Endodermal cell (in vitro differentiated cells): Measurements from ENCODE around the gene MRGPRX3. TPM values are rescaled to one million over a fixed set of nuclear protein-coding genes. Genes with fewer than 3 reads are reported as not detected.

ENCODE experiments used
- DNase-seq: peaks from one replicate; pipeline ENCODE4 v3.0.0-alpha.2; 2017
- H3K27ac ChIP-seq: 2 replicates; pipeline ENCODE4 v1.5.1; 2013; ENCODE audit warnings: mild to moderate bottlenecking, low read depth, low read length, moderate library complexity
- H3K27me3 ChIP-seq: 2 replicates; pipeline ENCODE4 v1.6.1; 2013; ENCODE audit warnings: mild to moderate bottlenecking, low read length, moderate library complexity; ENCODE audit not compliant: insufficient read depth, control insufficient read depth, poor library complexity, severe bottlenecking
- H3K36me3 ChIP-seq: 2 replicates; pipeline ENCODE4 v1.7.0; 2013; ENCODE audit warnings: mild to moderate bottlenecking, low read length, moderate library complexity; ENCODE audit not compliant: control insufficient read depth, insufficient read depth
- H3K4me1 ChIP-seq: one replicate; pipeline ENCODE4 v1.7.0; 2013; ENCODE audit warnings: low read length; ENCODE audit not compliant: control insufficient read depth, insufficient read depth
- H3K4me3 ChIP-seq: 2 replicates; pipeline ENCODE4 v1.5.1; 2013; ENCODE audit warnings: mild to moderate bottlenecking, low read length, moderate library complexity
- H3K9ac ChIP-seq: 2 replicates; pipeline ENCODE4 v1.6.1; 2013; ENCODE audit warnings: mild to moderate bottlenecking, low read length, moderate library complexity; ENCODE audit not compliant: poor library complexity, severe bottlenecking; ENCODE audit errors: extremely low read depth
- H3K9me3 ChIP-seq: 2 replicates; pipeline ENCODE4 v1.6.1; 2013; ENCODE audit warnings: mild to moderate bottlenecking, low read length, moderate library complexity; ENCODE audit not compliant: control insufficient read depth
- H3K27ac Mint-ChIP-seq: 2 replicates; pipeline ENCODE4 v1.8.0; 2020; ENCODE audit warnings: mixed read lengths
- H3K27me3 Mint-ChIP-seq: 2 replicates; pipeline ENCODE4 v1.8.0; 2021; ENCODE audit warnings: mild to moderate bottlenecking, mixed read lengths; ENCODE audit not compliant: insufficient read depth
- H3K36me3 Mint-ChIP-seq: 2 replicates; pipeline ENCODE4 v1.8.0; 2020; ENCODE audit warnings: low read depth, mixed read lengths
- H3K4me1 Mint-ChIP-seq: 2 replicates; pipeline ENCODE4 v1.8.0; 2020; ENCODE audit warnings: mixed read lengths
- H3K4me3 Mint-ChIP-seq: 2 replicates; pipeline ENCODE4 v1.8.0; 2020; ENCODE audit warnings: mild to moderate bottlenecking, moderate library complexity, mixed read lengths
- H3K9me3 Mint-ChIP-seq: 2 replicates; pipeline ENCODE4 v1.8.0; 2020; ENCODE audit warnings: mild to moderate bottlenecking, mixed read lengths
- WGBS, 2 experiments: methylation state at CpG; one replicate each; pipeline versions ENCODE4 v1.1.5 to v1.1.7; 2013; ENCODE audit warnings: missing lambda C conversion rate in 2 of 2, mixed read lengths in 1 of 2; ENCODE audit not compliant: insufficient coverage in 1 of 2, insufficient read length in 1 of 2; 5-methylcytosine and 5-hydroxymethylcytosine counted together
- total RNA-seq, 2 donors: library from RNA; stranded (reverse); fragmentation: NEBNext Ultra II Directional in 1 of 2; extraction: Animal tissue kit (Norgen Biotek cat#: 25700) in 1 of 2; gene quantifications; 2 replicates in 1 of 2; 3 replicates in 1 of 2; pipeline ENCODE4 v1.2.1, GENCODE V29; 2021
- TF ChIP-seq, protein P1 (sequence below): fragments of 200-600 bp; sonication (generic); conservative IDR thresholded peaks from 2 replicates; pipeline ENCODE4 v1.5.0; 2021; ENCODE audit warnings: antibody characterized with exemption, mild to moderate bottlenecking

The MRGPRX3 gene
- total RNA-seq, 2 donors from 2014 or later: not detected

DNA sequence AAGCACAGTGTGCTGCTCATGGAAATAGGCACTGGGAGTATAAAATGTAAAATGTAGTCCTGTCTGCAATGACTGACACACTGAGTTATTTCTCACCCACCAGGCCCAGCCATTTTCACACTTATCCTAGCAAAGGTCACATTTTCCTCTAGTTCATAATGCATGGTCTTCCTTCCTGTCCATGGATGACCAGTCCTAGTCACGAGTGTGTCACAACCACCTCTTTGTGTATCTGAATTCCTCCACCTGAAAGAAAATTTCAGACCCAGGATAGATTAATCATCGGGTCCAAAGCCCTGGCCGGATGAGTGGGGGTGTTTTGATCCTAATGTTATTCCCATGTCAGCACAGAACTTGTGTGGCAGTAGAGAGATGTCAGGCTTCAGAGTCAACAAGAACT, 40.3 kb downstream of the MRGPRX3 start, which contains the start of gene MRGPRX4:
Gene MRGPRX4, plus strand, starts transcription at position 172 of the 400 bp plus-strand sequence. CDS start 420 bp downstream, outside the sequence.
- peaks cover 30% of the 10 kb centered on the region for H3K27me3 ChIP-seq
- H3K27ac ChIP-seq: no peak within 1 kb of the TSS
- no peak for DNase-seq
- H3K36me3 ChIP-seq: no peaks in the 10 kb centered on the region
- no peak within 1 kb of the TSS for H3K9ac ChIP-seq
- Mint-ChIP-seq H3K27ac (no peak within 1 kb of the TSS), H3K4me1 (peaks cover 2% of the 10 kb centered on the region), H3K27me3 (peaks cover 10% of the 10 kb centered on the region), H3K4me3 (no peak within 1 kb of the TSS), H3K9me3 (no peaks in the 10 kb centered on the region), H3K36me3 (no peaks in the 10 kb centered on the region)
- no peak within 1 kb of the TSS for H3K4me3 ChIP-seq
- TF ChIP-seq, protein P1, sequence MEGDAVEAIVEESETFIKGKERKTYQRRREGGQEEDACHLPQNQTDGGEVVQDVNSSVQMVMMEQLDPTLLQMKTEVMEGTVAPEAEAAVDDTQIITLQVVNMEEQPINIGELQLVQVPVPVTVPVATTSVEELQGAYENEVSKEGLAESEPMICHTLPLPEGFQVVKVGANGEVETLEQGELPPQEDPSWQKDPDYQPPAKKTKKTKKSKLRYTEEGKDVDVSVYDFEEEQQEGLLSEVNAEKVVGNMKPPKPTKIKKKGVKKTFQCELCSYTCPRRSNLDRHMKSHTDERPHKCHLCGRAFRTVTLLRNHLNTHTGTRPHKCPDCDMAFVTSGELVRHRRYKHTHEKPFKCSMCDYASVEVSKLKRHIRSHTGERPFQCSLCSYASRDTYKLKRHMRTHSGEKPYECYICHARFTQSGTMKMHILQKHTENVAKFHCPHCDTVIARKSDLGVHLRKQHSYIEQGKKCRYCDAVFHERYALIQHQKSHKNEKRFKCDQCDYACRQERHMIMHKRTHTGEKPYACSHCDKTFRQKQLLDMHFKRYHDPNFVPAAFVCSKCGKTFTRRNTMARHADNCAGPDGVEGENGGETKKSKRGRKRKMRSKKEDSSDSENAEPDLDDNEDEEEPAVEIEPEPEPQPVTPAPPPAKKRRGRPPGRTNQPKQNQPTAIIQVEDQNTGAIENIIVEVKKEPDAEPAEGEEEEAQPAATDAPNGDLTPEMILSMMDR: no peak
- H3K4me1 ChIP-seq: no peaks in the 10 kb centered on the region
- WGBS, 2 experiments: 80 to 100% methylated on average over 1 to 3 of the region's 3 CpGs
- H3K9me3 ChIP-seq: no peaks in the 10 kb centered on the region

DNA sequence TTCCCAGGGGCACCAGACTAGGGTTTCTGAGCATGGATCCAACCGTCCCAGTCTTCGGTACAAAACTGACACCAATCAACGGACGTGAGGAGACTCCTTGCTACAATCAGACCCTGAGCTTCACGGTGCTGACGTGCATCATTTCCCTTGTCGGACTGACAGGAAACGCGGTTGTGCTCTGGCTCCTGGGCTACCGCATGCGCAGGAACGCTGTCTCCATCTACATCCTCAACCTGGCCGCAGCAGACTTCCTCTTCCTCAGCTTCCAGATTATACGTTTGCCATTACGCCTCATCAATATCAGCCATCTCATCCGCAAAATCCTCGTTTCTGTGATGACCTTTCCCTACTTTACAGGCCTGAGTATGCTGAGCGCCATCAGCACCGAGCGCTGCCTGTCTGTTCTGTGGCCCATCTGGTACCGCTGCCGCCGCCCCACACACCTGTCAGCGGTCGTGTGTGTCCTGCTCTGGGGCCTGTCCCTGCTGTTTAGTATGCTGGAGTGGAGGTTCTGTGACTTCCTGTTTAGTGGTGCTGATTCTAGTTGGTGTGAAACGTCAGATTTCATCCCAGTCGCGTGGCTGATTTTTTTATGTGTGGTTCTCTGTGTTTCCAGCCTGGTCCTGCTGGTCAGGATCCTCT, 41.0 kb downstream of the MRGPRX3 start:
- H3K4me3 Mint-ChIP-seq: no peak overlapping the region

More for the DNA sequence above, 41.0 kb downstream of the MRGPRX3 start:
- no peak for DNase-seq
- TF ChIP-seq, protein P1: no peak
- Mint-ChIP-seq H3K4me1 (peaks cover 2% of the 10 kb centered on the region), H3K36me3 (no peaks in the 10 kb centered on the region), H3K27me3 (peaks cover 11% of the 10 kb centered on the region), H3K9me3 (no peaks in the 10 kb centered on the region), H3K27ac (no peak overlapping the region)
- H3K36me3 ChIP-seq: no peaks in the 10 kb centered on the region
- H3K4me1 ChIP-seq: no peaks in the 10 kb centered on the region
- peaks cover 37% of the 10 kb centered on the region for H3K27me3 ChIP-seq
- H3K4me3 ChIP-seq: no peak overlapping the region
- WGBS, 2 experiments: 88 to 95% methylated on average over 24 to 28 of the region's 28 CpGs
- H3K9ac ChIP-seq: no peak overlapping the region
- H3K27ac ChIP-seq: no peak overlapping the region
- H3K9me3 ChIP-seq: no peaks in the 10 kb centered on the region

Other genes starting within 250 kb of the MRGPRX3 start
- gene SERGEF, start 119.5 kb upstream of the MRGPRX3 start, total RNA-seq: 10 to 100 TPM; 26.7 to 42.1 TPM
- under 1 TPM; 0.24 to 0.31 TPM for gene TPH1, start 86.3 kb upstream of the MRGPRX3 start, total RNA-seq
- gene SAAL1, start 26.5 kb upstream of the MRGPRX3 start, total RNA-seq: 10 to 100 TPM; 23.2 to 28.2 TPM
- gene MRGPRX4, start 40.3 kb downstream of the MRGPRX3 start, total RNA-seq: not detected
- gene SAA4, start 104.2 kb downstream of the MRGPRX3 start, total RNA-seq: not detected
- 1 to 10 TPM in 1 of 2 donors, under 1 TPM in 1; 0.29 to 1.4 TPM for gene SAA2, start 116.1 kb downstream of the MRGPRX3 start, total RNA-seq
- not detected for gene SAA1, start 133.7 kb downstream of the MRGPRX3 start, total RNA-seq
- 10 to 100 TPM; 21.4 TPM for gene HPS5, start 189.6 kb downstream of the MRGPRX3 start, total RNA-seq
- 10 to 100 TPM; 25.7 to 31.5 TPM for gene GTF2H1, start 190.0 kb downstream of the MRGPRX3 start, total RNA-seq